Adrenal gland (tissue), 12 donors: ENCODE results near the gene WNT2. TPM values are rescaled to one million over a fixed set of nuclear protein-coding genes. Genes with fewer than 3 reads are reported as not detected.

ENCODE experiments used
- DNase-seq, 7 donors: peaks; one replicate each; pipeline ENCODE4 v3.0.0-alpha.2; 2019 to 2020
- H3K27ac ChIP-seq, 5 donors: fragments of 200-600 bp; sonication (generic) in 4 of 5; 1 replicate in 3 of 5; 2 replicates in 2 of 5; pipeline versions ENCODE4 v1.5.1 to v1.8.0; 2016 to 2020; ENCODE audit warnings: mild to moderate bottlenecking in 1 of 5
- H3K27me3 ChIP-seq: fragments of 200-600 bp; 2 replicates; pipeline ENCODE4 v1.8.0; 2021
- H3K36me3 ChIP-seq, 2 donors: fragments of 200-600 bp; replicated peaks in 1 of 2; 1 replicate in 1 of 2; 2 replicates in 1 of 2; pipeline versions ENCODE4 v1.5.1 to v1.8.0; 2018 to 2022
- H3K4me1 ChIP-seq, 2 donors: fragments of 200-600 bp; replicated peaks in 1 of 2; 1 replicate in 1 of 2; 2 replicates in 1 of 2; pipeline versions ENCODE4 v1.5.1 to v1.8.0; 2018 to 2021
- H3K4me3 ChIP-seq, 4 donors: fragments of 200-600 bp; sonication (generic) in 3 of 4; one replicate each; pipeline ENCODE4 v1.5.1; 2016 to 2018
- H3K9me3 ChIP-seq, 3 donors: fragments of 200-600 bp; sonication (generic) in 1 of 3; replicated peaks in 1 of 3; 1 replicate in 2 of 3; 2 replicates in 1 of 3; pipeline versions ENCODE4 v1.5.1 to v1.8.0; 2016 to 2021
- POLR2A ChIP-seq, 2 donors: fragments of 450-650 bp; IDR thresholded peaks; one replicate each; pipeline ENCODE4 v1.6.1; 2017; ENCODE audit warnings: antibody characterized with exemption in 2 of 2, mild to moderate bottlenecking in 2 of 2, moderate library complexity in 1 of 2
- WGBS, 4 donors: extraction: QIAGEN DNeasy Blood & Tissue Kit in 2 of 4; methylation state at CpG; one replicate each; pipeline versions ENCODE4 v1.1.5 to v1.1.7; 2013 to 2017; 5-methylcytosine and 5-hydroxymethylcytosine counted together
- intact Hi-C, 2 donors: fragments of 100-400 bp; cut with DNase I; formaldehyde crosslinking; loops; one replicate each; pipeline versions ENCODE4 v1.14.1 to v1.15.0; 2022 to 2023
- polyA plus RNA-seq, 3 donors: library from polyadenylated mRNA; stranded (reverse); fragments of 200-250 nt in 2 of 3; fragments of 350-450 nt in 1 of 3; fragmentation: Illumina TruSeq in 1 of 3; extraction: RNeasy Lipid Tissue Mini Kit (QIAGEN cat#74804) in 1 of 3; gene quantifications; one replicate each; pipeline ENCODE4 v1.2.3, GENCODE V29; 2013 to 2014
- total RNA-seq, 9 donors: library from RNA; depleted of rRNA in 4 of 9; stranded (reverse); fragments of >200 nt in 4 of 9; fragments of 120-200 nt in 1 of 9; fragmentation: NEBNext Ultra II Directional in 1 of 9; extraction: Animal tissue kit (Norgen Biotek cat#: 25700) in 1 of 9; gene quantifications; one replicate each; pipeline versions ENCODE4 v1.1.0 to v1.2.4, GENCODE V29; 2013 to 2023
- TF ChIP-seq, protein P1 (sequence below), 6 experiments: fragments of 450-650 bp in 4 of 6; fragments of 200-600 bp in 2 of 6; sonication (generic) in 1 of 6; IDR thresholded peaks; 1 replicate in 5 of 6; 2 replicates in 1 of 6; pipeline versions ENCODE4 v1.5.1 to v1.8.0; 2016 to 2021; ENCODE audit warnings: antibody characterized with exemption in 6 of 6, mild to moderate bottlenecking in 2 of 6, moderate library complexity in 1 of 6
- donor health status: healthy with polysubstance abuse.
- donor health status: Bipolar disorder and iron deficiency.
- donor health status: DM: yes; HTN: yes; CAD: no.
- donor health status: DM: no; HTN: no; CAD: no.
- donor health status: DM: no; HTN: no; CAD: no.
- donor health status: DM: yes; HTN: yes; CAD: no.

WNT2 gene
- total and polyA plus RNA-seq, 12 donors: 0.07 to 0.72 (median 0.28) TPM; not detected in 9

DNA sequence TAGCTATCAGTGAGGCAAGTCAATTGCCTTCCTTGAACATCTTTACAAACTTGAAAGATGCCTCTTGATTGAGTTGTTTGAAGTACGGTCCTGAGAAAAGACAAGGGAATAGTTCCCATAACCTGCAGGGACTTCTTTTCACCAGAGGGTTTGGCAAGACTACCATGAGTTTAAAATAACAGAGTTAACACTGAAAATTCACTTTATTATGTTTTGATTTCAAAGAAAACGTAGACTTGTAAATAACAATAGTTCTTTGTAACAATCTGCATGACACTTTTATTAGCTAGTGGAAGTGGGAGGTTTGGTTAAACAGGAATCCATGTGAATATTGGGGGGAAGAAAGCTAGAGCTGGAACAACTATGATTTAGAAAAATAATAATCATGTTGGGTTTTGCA is 49.5 kb downstream of the WNT2 start:
- H3K27me3 ChIP-seq: no peaks in the 10 kb centered on the region
- TF ChIP-seq POLR2A (IDR thresholded peaks at IDR 0.05): no peak
- TF ChIP-seq, protein P1, sequence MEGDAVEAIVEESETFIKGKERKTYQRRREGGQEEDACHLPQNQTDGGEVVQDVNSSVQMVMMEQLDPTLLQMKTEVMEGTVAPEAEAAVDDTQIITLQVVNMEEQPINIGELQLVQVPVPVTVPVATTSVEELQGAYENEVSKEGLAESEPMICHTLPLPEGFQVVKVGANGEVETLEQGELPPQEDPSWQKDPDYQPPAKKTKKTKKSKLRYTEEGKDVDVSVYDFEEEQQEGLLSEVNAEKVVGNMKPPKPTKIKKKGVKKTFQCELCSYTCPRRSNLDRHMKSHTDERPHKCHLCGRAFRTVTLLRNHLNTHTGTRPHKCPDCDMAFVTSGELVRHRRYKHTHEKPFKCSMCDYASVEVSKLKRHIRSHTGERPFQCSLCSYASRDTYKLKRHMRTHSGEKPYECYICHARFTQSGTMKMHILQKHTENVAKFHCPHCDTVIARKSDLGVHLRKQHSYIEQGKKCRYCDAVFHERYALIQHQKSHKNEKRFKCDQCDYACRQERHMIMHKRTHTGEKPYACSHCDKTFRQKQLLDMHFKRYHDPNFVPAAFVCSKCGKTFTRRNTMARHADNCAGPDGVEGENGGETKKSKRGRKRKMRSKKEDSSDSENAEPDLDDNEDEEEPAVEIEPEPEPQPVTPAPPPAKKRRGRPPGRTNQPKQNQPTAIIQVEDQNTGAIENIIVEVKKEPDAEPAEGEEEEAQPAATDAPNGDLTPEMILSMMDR (IDR thresholded peaks at IDR 0.05): no peak
- no peak for DNase-seq
- intact Hi-C loops: no loop called here
- H3K4me1 ChIP-seq: no peaks in the 10 kb centered on the region
- H3K4me3 ChIP-seq: no peak overlapping the region
- 49 to 63% (median 56%) methylated on average over 2 of the region's 2 CpGs for WGBS, 4 donors
- H3K27ac ChIP-seq: no peak overlapping the region
- no peaks in the 10 kb centered on the region for H3K36me3 ChIP-seq
- H3K9me3 ChIP-seq: no peaks in the 10 kb centered on the region

DNA sequence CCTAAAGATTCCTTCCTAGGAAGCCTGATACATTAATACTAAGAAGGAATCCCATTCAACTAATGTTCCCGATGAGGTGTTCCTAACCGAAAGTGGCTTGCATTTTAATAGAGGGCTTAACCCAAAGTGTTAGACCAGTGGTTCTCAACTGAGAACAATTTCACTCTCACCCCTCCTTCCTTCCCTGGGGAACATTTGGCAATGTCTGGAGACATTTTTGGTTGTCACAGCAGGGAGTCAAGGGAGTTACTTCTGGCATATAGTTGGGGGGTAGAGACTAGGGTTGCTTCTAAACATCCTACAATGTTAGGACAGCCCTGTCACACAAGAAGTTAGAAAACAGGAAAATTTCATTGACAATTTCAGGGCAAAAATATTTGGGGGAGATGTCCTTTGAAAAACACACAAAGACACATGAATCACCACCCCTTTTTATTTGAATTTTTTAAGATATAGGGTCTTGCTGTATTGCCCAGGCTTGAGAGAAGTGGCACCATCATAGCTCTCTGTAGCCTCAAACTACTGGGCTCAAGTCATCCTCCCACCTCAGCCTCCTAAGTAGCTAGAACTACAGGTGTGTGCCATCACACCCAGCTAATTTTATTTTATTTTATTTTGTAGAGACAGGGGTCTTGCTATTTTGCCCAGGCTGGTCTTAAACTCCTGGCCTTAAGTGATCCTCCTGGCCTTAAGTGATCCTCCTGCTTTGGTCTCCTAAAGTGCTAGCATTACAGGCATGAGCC is 50.7 kb downstream of the WNT2 start:
- DNase-seq: no peak
- Histone ChIP-seq H3K27me3 (no peaks in the 10 kb centered on the region), H3K36me3 (no peaks in the 10 kb centered on the region), H3K9me3 (no peaks in the 10 kb centered on the region), H3K4me3 (no peak overlapping the region), H3K4me1 (no peaks in the 10 kb centered on the region), H3K27ac (no peak overlapping the region)
- intact Hi-C loops: no loop called here
- 57 to 95% (median 91%) methylated on average over 2 of the region's 2 CpGs for WGBS, 4 donors
- TF ChIP-seq, protein P1 (IDR thresholded peaks at IDR 0.05): no peak
- no peak for TF ChIP-seq POLR2A (IDR thresholded peaks at IDR 0.05)

DNA sequence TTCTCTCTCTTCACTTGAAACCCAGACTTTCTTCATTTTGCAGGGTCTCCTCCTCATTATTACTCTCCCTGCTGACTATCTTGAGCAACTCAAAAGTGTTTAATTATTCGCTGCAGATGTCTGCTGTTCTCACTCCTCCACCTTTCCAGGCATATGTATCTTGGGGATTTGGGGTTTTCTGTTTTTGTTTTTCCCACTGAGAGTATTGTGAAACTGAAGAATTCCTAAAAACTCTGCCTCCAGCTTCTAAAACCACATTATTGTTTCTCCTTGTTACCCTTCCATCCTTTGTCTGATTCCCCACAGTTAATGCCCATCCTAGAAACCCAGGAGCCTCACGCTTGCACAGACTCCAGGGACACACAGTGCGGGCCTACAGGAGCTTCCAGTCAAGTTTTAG is 51.3 kb downstream of the WNT2 start:
- no peak for DNase-seq
- Histone ChIP-seq H3K27ac (no peak overlapping the region), H3K4me1 (no peaks in the 10 kb centered on the region), H3K36me3 (no peaks in the 10 kb centered on the region), H3K9me3 (no peaks in the 10 kb centered on the region), H3K4me3 (no peak overlapping the region), H3K27me3 (no peaks in the 10 kb centered on the region)
- intact Hi-C loops: no loop called here
- 79 to 88% (median 82%) methylated on average over 3 of the region's 3 CpGs for WGBS, 4 donors
- no peak for TF ChIP-seq POLR2A (IDR thresholded peaks at IDR 0.05)
- TF ChIP-seq, protein P1 (IDR thresholded peaks at IDR 0.05): no peak

DNA sequence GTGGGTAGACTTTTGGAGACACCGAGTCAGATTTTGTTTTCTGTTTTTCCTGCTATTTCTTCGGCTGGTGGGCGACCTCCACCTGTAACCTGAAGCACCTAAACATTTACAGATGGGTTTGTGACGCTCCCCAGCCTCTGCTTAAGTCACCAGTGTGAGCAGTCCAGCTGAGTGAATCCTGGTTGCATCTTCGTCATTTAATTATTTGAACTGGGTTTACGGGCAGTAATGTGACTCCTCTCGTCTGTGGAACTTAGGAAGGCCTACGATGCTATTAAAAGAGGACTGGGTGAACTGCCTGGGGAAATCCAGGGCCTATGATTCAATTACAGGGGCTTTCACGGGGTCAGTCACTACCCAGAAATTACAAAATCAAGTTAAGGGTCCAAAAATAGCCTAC is 52.5 kb downstream of the WNT2 start:
- 60 to 74% (median 67%) methylated on average over 9 of the region's 9 CpGs for WGBS, 4 donors

More for the DNA sequence above, 52.5 kb downstream of the WNT2 start:
- intact Hi-C loops: no loop called here
- no peak overlapping the region for H3K4me3 ChIP-seq
- H3K4me1 ChIP-seq: no peaks in the 10 kb centered on the region
- TF ChIP-seq, protein P1 (IDR thresholded peaks at IDR 0.05): no peak
- no peak for TF ChIP-seq POLR2A (IDR thresholded peaks at IDR 0.05)
- no peak for DNase-seq
- H3K27me3 ChIP-seq: no peaks in the 10 kb centered on the region
- H3K9me3 ChIP-seq: no peaks in the 10 kb centered on the region
- no peak overlapping the region for H3K27ac ChIP-seq
- H3K36me3 ChIP-seq: no peaks in the 10 kb centered on the region
